HL-60 (cell line): ENCODE measurements around the gene TENM4.

ENCODE experiments used
- DNase-seq, 2 experiments: peaks; one replicate each; pipeline ENCODE4 v3.0.0-alpha.2; 2010 to 2020; ENCODE audit warnings: low read depth in 1 of 2, low spot score in 1 of 2
- H3K27ac ChIP-seq: fragments of 250-450 bp; sonication (Bioruptor Pico); replicated peaks from 2 replicates; pipeline ENCODE4 v1.5.1; 2020; ENCODE audit warnings: mild to moderate bottlenecking, moderate library complexity
- H3K27me3 ChIP-seq: fragments of 250-450 bp; sonication (Bioruptor Pico); 2 replicates; pipeline ENCODE4 v1.5.1; 2021; ENCODE audit warnings: mild to moderate bottlenecking, moderate library complexity; ENCODE audit not compliant: insufficient read depth, poor library complexity, severe bottlenecking
- H3K4me3 ChIP-seq: replicated peaks from 2 replicates; pipeline ENCODE4 v1.5.1; 2011; ENCODE audit warnings: mild to moderate bottlenecking, control low read depth, low read length; ENCODE audit not compliant: insufficient read depth
- GABPA ChIP-seq: IDR thresholded peaks from 2 replicates; pipeline ENCODE4 v1.6.1; 2012; ENCODE audit warnings: low read depth
- POLR2AphosphoS5 ChIP-seq: IDR thresholded peaks from 2 replicates; pipeline ENCODE4 v1.6.1; 2012; ENCODE audit warnings: low read depth
- SPI1 ChIP-seq: IDR thresholded peaks from 2 replicates; pipeline ENCODE4 v1.6.1; 2012; ENCODE audit warnings: low read depth, mild to moderate bottlenecking, borderline replicate concordance
- TF ChIP-seq, protein P1 (sequence below): IDR thresholded peaks from one replicate; pipeline ENCODE4 v1.5.1; 2011; ENCODE audit warnings: low read length, control low read depth, inconsistent platforms; ENCODE audit not compliant: insufficient read depth
- TF ChIP-seq, protein P2 (sequence below): IDR thresholded peaks from 2 replicates; pipeline ENCODE4 v1.6.1; 2012; ENCODE audit warnings: low read depth; ENCODE audit not compliant: insufficient replicate concordance

The TENM4 gene

DNA sequence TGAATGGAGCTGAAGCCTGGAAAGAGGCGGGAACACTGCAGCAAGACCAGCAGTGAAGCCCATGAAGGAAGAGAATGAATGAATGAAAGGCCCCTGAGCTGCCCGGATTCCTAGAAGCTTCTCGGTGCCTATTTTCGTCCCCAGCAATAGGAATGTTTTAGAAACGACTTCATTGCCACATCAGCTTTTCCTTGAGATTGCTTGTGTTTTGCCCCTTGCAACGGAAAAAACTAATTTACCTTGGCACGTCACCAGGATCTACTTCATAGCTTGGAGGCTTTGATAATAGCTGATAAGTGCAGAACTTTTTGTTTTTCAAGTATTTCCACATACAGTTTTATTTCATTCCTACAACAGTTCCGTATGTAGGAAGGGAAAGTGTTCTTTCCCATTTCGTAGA is 617.2 kb downstream of the TENM4 start:
- DNase-seq, result no peak
- no peak overlapping the region for H3K27ac ChIP-seq
- TF ChIP-seq POLR2AphosphoS5 (no peak), GABPA (no peak), SPI1 (no peak)
- TF ChIP-seq, protein P1, sequence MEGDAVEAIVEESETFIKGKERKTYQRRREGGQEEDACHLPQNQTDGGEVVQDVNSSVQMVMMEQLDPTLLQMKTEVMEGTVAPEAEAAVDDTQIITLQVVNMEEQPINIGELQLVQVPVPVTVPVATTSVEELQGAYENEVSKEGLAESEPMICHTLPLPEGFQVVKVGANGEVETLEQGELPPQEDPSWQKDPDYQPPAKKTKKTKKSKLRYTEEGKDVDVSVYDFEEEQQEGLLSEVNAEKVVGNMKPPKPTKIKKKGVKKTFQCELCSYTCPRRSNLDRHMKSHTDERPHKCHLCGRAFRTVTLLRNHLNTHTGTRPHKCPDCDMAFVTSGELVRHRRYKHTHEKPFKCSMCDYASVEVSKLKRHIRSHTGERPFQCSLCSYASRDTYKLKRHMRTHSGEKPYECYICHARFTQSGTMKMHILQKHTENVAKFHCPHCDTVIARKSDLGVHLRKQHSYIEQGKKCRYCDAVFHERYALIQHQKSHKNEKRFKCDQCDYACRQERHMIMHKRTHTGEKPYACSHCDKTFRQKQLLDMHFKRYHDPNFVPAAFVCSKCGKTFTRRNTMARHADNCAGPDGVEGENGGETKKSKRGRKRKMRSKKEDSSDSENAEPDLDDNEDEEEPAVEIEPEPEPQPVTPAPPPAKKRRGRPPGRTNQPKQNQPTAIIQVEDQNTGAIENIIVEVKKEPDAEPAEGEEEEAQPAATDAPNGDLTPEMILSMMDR, result no peak
- TF ChIP-seq, protein P2, sequence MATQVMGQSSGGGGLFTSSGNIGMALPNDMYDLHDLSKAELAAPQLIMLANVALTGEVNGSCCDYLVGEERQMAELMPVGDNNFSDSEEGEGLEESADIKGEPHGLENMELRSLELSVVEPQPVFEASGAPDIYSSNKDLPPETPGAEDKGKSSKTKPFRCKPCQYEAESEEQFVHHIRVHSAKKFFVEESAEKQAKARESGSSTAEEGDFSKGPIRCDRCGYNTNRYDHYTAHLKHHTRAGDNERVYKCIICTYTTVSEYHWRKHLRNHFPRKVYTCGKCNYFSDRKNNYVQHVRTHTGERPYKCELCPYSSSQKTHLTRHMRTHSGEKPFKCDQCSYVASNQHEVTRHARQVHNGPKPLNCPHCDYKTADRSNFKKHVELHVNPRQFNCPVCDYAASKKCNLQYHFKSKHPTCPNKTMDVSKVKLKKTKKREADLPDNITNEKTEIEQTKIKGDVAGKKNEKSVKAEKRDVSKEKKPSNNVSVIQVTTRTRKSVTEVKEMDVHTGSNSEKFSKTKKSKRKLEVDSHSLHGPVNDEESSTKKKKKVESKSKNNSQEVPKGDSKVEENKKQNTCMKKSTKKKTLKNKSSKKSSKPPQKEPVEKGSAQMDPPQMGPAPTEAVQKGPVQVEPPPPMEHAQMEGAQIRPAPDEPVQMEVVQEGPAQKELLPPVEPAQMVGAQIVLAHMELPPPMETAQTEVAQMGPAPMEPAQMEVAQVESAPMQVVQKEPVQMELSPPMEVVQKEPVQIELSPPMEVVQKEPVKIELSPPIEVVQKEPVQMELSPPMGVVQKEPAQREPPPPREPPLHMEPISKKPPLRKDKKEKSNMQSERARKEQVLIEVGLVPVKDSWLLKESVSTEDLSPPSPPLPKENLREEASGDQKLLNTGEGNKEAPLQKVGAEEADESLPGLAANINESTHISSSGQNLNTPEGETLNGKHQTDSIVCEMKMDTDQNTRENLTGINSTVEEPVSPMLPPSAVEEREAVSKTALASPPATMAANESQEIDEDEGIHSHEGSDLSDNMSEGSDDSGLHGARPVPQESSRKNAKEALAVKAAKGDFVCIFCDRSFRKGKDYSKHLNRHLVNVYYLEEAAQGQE, result no peak
- no peak overlapping the region for H3K4me3 ChIP-seq
- H3K27me3 ChIP-seq, result no peaks in the 10 kb centered on the region

DNA sequence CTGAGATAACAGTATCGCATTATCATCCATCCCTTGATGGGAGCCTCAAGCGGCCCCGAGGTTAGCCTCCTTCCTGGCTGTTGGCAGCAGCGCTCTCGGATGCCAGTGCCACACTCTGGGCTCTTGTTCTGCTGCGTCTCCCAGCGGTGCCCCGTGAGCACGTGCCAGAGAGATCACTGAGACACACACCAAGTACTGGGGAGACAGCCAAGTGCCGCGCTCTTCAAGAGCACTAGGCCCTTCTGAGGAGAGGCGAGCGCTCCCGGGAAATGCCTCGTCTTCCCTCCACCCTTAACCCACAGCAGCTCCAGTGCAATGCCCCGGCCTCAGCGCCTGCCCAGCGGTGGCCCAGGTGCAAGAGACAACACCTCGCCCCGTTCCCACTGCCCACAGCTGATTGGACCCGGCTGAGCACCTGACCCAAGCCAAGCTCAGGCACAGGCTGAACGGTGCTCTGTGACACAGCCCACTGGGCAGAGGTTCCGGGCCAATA is 617.9 kb downstream of the TENM4 start:
- peaks cover 2% of the 10 kb centered on the region for H3K27me3 ChIP-seq
- DNase-seq, result no peak
- H3K4me3 ChIP-seq, result no peak overlapping the region
- TF ChIP-seq POLR2AphosphoS5, result no peak
- TF ChIP-seq, protein P1, result no peak
- TF ChIP-seq SPI1, result no peak
- no peak overlapping the region for H3K27ac ChIP-seq

DNA sequence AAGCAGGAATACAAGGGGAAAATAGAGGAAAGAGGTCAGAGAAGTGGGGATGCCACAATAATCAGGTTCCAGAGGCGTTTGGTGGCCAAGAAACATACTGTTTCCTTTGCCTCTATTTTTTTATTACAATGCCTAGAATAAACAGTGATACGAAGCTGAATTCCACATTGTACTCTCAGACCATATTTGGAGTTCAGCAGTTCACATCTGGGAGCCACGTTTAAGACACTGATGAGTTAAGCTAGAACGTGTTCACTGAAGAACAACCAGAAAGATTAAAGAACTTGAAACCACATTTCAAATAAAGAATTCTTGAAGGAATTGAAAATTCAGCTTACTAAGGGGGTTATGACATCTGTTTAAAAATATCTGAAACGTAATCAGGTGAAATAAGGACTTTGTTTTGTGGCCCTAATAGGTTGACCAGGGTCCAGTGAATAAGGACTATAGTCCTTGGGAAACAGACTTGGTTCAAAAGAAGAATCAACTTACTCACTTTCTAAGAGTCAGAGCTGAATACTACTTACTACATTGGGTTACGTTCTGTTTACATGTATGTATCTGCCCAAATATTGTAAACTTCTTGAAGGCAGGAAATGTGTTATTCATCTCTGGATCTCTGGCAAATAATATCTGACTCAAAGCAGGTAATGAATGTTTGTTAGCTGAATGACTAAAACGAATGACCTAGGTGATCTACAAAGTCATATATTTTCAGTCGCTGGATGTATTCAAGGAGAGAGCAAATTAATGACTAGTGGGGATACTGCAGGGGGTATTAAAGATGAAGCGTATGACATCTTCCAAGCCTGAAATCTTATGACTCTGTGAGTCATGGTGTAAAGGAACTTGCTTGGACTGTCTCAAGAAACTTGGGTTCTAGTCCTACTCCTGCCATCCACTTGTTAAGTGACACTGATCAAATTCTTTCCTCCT is 619.2 kb downstream of the TENM4 start:
- TF ChIP-seq GABPA (no peak), POLR2AphosphoS5 (no peak), SPI1 (no peak)
- TF ChIP-seq, protein P1, result no peak
- TF ChIP-seq, protein P2, result no peak
- no peak overlapping the region for H3K27ac ChIP-seq
- DNase-seq, result no peak

More for the DNA sequence above, 619.2 kb downstream of the TENM4 start:
- Histone ChIP-seq H3K4me3 (no peak overlapping the region), H3K27me3 (peaks cover 2% of the 10 kb centered on the region)
